MM.1S (cell line): ENCODE data around the gene CDKL5.

ENCODE experiments used
- CTCF ChIP-seq: fragments of 300-600 bp; sonication (generic); IDR thresholded peaks from 2 replicates; pipeline ENCODE4 v1.5.1; 2016; ENCODE audit warnings: antibody characterized with exemption, low read length, mixed read lengths
- EZH2 ChIP-seq: fragments of 300-600 bp; sonication (generic); optimal IDR thresholded peaks from 2 replicates; pipeline ENCODE3; 2017; ENCODE audit warnings: low read depth, mild to moderate bottlenecking, antibody characterized with exemption, low read length, mixed read lengths

GRCh38 chrX:18668071-18668835 lies 242.8 kb downstream of the CDKL5 start:
- TF ChIP-seq CTCF (no peak), EZH2 (no peak)
